ENCODE results near the gene MYMK. TPM values are rescaled to one million over a fixed set of nuclear protein-coding genes. Genes with fewer than 3 reads are reported as not detected.

Gene MYMK
- total RNA-seq, 1 experiment from 2014 or later = not detected

- no peak for DNase-seq (ENCODE audit: low spot score)
These were observed 39.1 kb downstream of the MYMK start for GRCh38 chr9:133485531-133486260.

DNA sequence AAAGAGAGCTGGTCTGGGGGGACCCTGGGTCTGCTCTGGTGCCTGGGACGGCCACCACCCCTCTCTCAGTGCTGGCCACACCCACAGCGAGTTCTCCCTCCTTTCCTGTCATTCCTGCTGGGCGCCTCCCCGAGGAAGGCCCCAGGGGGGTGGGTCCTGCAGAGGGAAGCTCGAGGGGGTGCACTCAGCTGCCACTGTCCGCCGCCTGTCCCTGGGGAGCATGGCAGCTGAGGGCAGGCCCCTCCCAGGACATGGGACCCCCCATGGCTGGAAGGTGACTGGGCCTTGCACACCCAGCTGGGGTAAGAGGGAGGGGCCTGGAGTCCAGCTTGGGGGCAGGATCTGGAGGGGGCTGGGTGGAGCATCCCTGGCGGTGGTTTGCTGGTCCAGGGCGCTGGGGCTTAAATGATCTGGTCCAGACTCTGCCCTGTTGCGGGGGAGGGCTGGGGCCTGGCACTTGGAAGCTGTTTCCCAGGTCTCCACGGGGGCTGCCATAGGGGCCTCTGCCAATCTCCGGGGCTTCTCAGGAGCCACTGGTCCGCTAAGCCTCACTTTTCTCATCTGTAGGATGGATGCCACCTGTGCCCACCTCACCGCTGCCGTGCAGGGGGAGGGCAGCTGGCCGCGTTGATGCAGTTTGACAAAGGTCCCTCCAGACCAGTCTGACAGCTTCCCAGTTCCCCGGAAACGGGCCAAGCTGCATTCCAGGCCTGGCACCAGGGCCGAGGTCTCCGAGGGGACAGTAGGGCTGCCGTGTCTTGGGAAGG, 39.9 kb downstream of the MYMK start:
- peak; percentile 74 for DNase-seq (ENCODE audit: low spot score)

DNA sequence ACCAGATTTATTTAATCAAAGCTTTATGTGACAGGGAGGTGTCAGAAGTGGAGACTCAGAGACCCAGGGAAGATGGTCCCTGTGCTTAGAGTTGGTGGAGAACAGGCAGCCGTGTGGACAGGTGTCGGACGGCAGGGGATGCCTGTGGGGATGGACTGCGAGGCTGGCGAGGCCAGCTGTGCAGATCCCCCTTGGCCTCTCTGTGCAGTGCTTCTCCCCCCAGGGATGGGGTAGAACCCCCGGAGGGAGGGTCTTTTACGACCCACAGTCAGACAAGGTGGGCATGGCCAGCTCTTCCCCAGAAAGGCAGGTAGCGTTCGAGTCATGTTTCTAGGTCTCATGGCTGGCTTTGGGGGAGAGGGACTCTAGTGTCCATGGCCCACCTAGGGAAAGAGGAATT, 41.1 kb downstream of the MYMK start:
- DNase-seq (ENCODE audit: low spot score) = no peak

- DNase-seq (ENCODE audit: low spot score) = peak; percentile 79
These were observed 45.7 kb downstream of the MYMK start, which contains the start of gene SLC2A6 for GRCh38 chr9:133478851-133479711. Gene SLC2A6, minus strand, starts transcription at chr9:133479099. Its CDS starts 40 bp downstream, at chr9:133479059.

GRCh38 chr9:133477992-133478850, 46.5 kb downstream of the MYMK start:
- DNase-seq (ENCODE audit: low spot score) = no peak

DNA sequence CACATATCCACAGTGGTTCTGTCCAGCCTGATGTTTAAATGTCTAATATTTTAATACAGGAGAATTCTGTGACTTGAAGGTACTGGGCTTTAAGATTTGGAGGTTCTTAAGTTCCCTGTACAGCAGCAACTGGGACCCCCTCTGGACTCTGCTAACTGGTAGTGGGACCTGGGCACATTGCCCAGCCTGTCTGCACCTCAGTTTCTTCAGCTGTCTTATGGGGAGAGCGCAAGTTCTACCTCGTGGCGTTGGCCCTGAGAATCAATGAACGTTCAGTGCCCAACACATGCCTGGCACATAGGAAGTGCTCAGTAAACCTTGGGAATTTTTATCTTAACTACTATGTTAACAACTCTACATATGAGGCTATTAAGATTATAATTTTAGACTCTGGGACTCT, 47.3 kb downstream of the MYMK start:
- DNase-seq (ENCODE audit: low spot score) = no peak

GRCh38 chr9:133476941-133477340, 47.8 kb downstream of the MYMK start:
- DNase-seq (ENCODE audit: low spot score) = no peak

DNA sequence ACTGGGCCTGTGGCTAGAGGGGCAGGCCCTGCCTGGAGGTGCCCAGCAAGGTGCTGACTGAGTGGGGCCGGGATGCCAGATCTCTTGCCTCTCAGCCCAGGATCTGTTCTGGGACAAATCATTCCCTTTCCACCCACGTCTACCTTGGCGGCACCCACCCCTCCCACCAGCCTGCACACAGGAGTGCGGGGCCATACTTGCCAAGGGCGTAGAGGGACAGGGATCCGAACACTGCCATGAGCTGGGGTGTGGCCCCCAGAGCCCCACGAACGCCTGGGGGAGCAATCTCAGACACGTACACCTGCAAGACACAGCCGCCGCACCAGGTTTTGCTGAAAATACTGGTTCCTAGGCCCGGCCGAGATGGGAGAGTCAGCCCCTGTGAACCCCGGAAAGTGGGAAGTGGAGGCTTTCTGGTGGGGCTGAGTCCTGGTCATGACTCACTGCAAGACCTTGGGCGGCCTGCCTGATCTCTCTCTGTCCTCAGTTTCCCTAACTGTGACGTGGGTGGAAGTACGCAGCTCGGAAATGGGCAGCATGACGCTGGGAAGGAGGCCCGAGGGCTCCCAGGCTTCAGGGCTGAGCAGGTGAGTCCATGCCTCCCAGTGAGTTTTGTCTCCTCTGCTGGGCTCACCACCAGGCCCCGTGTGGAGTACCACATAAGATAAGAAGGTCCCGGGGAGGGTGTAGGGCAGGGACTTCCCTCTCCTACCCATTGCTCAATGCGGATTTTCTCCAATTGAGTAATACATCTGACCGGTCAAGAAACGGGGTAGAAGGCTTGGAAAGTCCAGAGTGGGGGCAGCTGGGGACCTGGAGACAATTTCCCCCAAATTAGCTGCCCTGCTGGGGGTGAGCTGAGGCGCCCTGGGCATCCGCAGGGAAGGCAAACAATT, 48.5 kb downstream of the MYMK start:
- DNase-seq (ENCODE audit: low spot score) = no peak

- DNase-seq (ENCODE audit: low spot score) = no peak
These were observed 49.3 kb downstream of the MYMK start for GRCh38 chr9:133475292-133476012.

- no peak for DNase-seq (ENCODE audit: low spot score)
These were observed 49.9 kb downstream of the MYMK start for GRCh38 chr9:133474853-133475252.

- DNase-seq (ENCODE audit: low spot score) = no peak
These were observed 50.5 kb downstream of the MYMK start for GRCh38 chr9:133474215-133474614.

DNA sequence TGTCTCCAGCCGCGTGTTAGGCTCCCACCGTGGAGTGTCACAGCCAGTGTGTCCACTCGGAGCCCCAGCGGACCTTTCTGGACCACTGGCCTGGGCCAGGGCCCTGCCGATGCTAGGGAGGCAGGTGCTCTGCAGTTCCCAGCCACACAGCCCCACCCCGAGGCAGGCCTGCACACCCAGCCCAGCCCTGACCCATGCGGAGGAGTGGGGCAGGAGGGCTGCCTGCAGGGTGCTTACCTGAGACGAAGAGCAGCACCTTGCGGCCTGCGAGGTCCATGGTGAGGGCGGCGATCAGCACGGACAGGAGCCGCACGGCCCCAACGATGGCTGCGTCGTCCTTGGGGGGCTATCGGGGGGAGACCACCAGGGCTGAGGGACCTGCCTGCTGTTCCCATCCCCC, 51.0 kb downstream of the MYMK start:
- DNase-seq (ENCODE audit: low spot score) = no peak

DNA sequence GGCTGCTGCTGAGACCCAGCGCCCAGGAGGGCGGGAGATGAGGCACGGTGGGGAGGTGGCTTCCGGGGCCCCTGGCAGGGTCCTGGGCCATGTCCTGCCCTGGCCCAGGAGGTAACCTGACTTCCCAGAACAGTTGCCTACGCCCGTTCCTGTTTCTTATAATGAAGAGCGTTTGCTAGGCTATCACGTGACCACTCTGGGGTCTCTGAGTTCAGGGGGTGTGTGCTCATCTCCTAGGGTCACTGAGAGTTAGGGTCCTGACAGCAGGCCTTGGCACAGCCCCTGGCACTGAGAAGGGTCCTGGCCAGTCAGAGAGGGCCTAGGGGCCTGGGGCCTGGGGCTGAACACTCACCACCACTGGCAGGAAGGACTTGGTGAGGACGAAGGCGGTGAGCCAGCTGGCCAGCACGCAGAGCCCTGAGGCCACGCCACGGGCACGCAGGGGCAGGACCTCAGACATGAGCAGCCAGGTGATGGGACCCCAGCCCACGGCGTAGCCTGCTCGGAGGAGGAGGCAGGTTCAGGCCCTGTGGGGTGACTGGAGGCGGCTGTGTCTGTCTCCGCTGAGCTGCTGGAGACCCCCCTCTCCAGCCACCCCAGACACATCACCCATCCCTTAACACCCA, 51.9 kb downstream of the MYMK start:
- no peak for DNase-seq (ENCODE audit: low spot score)

DNA sequence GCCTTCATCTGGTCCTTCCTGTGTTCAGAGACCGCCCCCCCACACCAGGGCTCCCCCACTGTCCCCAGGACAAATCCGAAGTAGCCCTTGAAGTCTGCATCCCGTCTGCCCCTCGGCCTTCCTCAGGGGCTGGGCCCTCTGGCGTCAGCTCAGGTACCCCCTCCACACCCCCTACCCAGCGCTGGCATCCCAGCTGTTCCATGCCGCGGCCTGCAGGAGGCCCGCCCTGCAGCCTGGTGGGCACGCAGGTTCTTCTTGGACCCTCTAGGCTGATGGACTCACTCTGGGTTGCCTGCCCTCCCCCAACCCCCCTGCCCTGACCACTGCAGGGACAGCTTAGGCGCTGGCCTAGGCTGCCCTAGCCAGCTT, 52.5 kb downstream of the MYMK start:
- no peak for DNase-seq (ENCODE audit: low spot score)

DNA sequence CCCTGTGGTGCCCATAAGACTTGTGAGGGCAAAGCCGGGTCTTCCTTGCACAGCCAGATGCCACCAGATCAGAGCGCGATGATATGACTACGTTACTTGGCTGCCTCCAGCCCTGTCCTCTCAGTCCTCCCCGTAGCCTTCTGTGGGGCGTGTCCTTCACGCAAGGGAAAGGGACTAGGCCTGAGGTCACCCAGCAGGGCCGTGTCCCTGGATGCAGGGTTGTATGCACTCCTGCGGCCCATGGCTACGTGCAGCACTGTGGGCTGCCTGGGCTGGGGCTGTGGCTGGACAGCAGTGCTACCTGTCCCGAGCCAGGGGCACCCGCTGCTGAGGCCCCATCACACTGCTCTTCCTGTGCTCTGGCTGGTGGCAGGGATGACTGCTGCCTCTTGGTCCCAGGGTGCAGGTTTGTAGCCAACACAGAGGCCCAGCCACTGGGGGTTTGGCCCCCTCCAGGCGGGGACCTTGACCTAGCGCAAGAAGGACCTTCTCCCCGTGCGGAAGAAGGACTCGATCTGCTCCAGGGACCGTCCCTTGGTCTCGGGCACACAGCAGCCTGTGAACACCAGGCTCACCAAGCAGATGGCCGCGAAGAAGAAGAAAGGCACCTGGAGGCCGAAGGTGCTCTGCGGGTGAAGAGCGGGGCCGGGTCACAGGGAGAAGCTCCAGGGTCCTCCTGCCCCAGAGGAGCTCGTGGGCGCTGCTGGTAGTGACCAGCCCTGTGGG, 53.0 kb downstream of the MYMK start:
- DNase-seq (ENCODE audit: low spot score) = peak; percentile 21

- DNase-seq (ENCODE audit: low spot score) = no peak
These were observed 53.8 kb downstream of the MYMK start for GRCh38 chr9:133470988-133471387.

GRCh38 chr9:133470427-133470924, 54.3 kb downstream of the MYMK start:
- no peak for DNase-seq (ENCODE audit: low spot score)

All from HT-29 (cell line).